Parathyroid adenoma (tissue), 2 donors: ENCODE results near the gene MAP4K4.

Source experiments
- H2AFZ ChIP-seq: fragments of 300-600 bp; sonication (generic); one replicate; pipeline ENCODE4 v1.7.0; 2017; ENCODE audit warnings: antibody characterized with exemption, mild to moderate bottlenecking
- H3K27ac ChIP-seq: fragments of 300-600 bp; sonication (generic); one replicate; pipeline ENCODE4 v1.7.0; 2017
- H3K27me3 ChIP-seq: fragments of 300-600 bp; sonication (generic); one replicate; pipeline ENCODE4 v1.7.0; 2017; ENCODE audit warnings: low read length; ENCODE audit not compliant: control insufficient read depth, insufficient read depth
- H3K36me3 ChIP-seq: fragments of 300-600 bp; sonication (generic); one replicate; pipeline ENCODE4 v1.7.0; 2017; ENCODE audit warnings: low read length; ENCODE audit not compliant: control insufficient read depth, insufficient read depth
- H3K4me1 ChIP-seq: fragments of 300-600 bp; sonication (generic); one replicate; pipeline ENCODE4 v1.7.0; 2017; ENCODE audit warnings: control low read depth
- H3K4me2 ChIP-seq: fragments of 300-600 bp; sonication (generic); one replicate; pipeline ENCODE4 v1.7.0; 2017; ENCODE audit warnings: low read length
- H3K4me3 ChIP-seq: fragments of 300-600 bp; sonication (generic); one replicate; pipeline ENCODE4 v1.7.0; 2017; ENCODE audit warnings: low read depth, low read length
- H3K79me2 ChIP-seq: fragments of 300-600 bp; sonication (generic); one replicate; pipeline ENCODE4 v1.7.0; 2017; ENCODE audit warnings: control low read depth
- H3K9ac ChIP-seq: fragments of 300-600 bp; sonication (generic); one replicate; pipeline ENCODE4 v1.7.0; 2017; ENCODE audit warnings: mild to moderate bottlenecking
- H3K9me3 ChIP-seq: fragments of 300-600 bp; sonication (generic); one replicate; pipeline ENCODE4 v1.7.0; 2017; ENCODE audit warnings: low read length; ENCODE audit not compliant: control insufficient read depth
- TF ChIP-seq, protein P1 (sequence below): fragments of 300-600 bp; sonication (generic); IDR thresholded peaks from one replicate; pipeline ENCODE4 v1.7.0; 2017; ENCODE audit warnings: antibody characterized with exemption, mild to moderate bottlenecking
- donor health status: primary hyperparathyroidism.

The MAP4K4 gene

DNA sequence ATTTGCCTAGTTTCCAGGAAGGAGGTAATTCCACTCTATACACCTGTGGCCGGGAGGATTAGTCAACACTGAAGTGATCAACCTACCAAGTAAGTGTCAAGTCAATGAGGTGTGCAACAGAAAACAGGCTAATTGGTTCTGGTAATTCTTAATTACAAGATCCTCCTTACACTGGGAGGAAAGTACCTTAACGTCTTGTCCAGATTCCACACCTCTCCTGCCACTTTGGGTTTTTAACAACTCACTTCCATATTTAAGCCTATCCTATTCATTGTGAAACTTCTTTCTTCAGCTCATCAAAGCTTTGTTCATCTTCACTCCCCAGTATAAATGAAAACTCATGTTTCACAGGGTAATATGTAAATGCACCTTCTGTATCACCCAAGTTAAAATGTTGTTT lies 22.0 kb upstream of the MAP4K4 start:
- no peaks in the 10 kb centered on the region for H3K36me3 ChIP-seq
- TF ChIP-seq, protein P1, sequence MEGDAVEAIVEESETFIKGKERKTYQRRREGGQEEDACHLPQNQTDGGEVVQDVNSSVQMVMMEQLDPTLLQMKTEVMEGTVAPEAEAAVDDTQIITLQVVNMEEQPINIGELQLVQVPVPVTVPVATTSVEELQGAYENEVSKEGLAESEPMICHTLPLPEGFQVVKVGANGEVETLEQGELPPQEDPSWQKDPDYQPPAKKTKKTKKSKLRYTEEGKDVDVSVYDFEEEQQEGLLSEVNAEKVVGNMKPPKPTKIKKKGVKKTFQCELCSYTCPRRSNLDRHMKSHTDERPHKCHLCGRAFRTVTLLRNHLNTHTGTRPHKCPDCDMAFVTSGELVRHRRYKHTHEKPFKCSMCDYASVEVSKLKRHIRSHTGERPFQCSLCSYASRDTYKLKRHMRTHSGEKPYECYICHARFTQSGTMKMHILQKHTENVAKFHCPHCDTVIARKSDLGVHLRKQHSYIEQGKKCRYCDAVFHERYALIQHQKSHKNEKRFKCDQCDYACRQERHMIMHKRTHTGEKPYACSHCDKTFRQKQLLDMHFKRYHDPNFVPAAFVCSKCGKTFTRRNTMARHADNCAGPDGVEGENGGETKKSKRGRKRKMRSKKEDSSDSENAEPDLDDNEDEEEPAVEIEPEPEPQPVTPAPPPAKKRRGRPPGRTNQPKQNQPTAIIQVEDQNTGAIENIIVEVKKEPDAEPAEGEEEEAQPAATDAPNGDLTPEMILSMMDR = no peak
- no peaks in the 10 kb centered on the region for H3K4me1 ChIP-seq
- no peak overlapping the region for H3K4me2 ChIP-seq
- H3K27ac ChIP-seq = no peak overlapping the region
- H3K27me3 ChIP-seq = no peaks in the 10 kb centered on the region
- H2AFZ ChIP-seq = no peak overlapping the region
- no peaks in the 10 kb centered on the region for H3K9me3 ChIP-seq
- no peak overlapping the region for H3K4me3 ChIP-seq
- no peak overlapping the region for H3K9ac ChIP-seq
- no peaks in the 10 kb centered on the region for H3K79me2 ChIP-seq

DNA sequence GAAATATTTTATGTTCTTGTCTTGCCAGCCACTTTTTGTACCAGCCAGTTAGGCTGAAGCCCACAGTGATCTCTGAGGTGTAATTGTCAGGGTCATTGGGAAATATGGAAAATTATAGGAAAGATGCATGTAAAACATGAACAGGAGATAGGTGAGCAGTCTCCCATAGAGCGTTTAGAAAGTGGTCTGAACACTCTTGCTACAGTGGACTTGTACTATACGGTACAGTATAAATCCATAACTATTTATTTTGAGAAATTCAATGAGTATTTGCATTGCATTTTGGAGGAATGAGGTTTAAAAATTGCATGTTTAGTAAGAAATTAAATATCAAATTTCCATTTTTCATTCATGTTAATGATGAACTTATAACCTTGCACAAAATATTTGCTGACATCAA lies 20.8 kb upstream of the MAP4K4 start:
- H3K4me3 ChIP-seq = no peak overlapping the region
- no peak overlapping the region for H3K9ac ChIP-seq
- H3K9me3 ChIP-seq = no peaks in the 10 kb centered on the region
- H3K27me3 ChIP-seq = no peaks in the 10 kb centered on the region
- no peaks in the 10 kb centered on the region for H3K79me2 ChIP-seq
- TF ChIP-seq, protein P1 = no peak
- H2AFZ ChIP-seq = no peak overlapping the region
- no peak overlapping the region for H3K27ac ChIP-seq
- no peaks in the 10 kb centered on the region for H3K36me3 ChIP-seq
- no peaks in the 10 kb centered on the region for H3K4me1 ChIP-seq
- H3K4me2 ChIP-seq = no peak overlapping the region

DNA sequence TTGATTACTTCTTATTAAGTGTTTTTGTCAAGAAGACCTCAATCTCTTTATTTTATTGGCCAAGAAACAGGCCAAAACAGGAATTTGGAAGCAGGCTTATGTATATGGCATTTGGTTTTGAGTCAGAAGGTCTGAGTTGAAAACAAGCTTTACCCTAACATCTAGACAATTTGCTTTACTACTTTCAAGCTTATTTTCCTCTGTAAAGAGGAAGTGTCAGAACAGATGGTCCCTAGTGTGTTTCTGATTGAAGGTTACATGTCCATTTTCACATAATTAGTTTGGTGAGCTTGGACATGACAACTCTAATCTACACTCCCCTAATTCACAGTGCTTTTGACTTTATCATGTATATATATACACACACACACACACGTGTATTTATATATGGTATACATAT lies 19.8 kb upstream of the MAP4K4 start:
- TF ChIP-seq, protein P1 = no peak
- no peaks in the 10 kb centered on the region for H3K36me3 ChIP-seq

DNA sequence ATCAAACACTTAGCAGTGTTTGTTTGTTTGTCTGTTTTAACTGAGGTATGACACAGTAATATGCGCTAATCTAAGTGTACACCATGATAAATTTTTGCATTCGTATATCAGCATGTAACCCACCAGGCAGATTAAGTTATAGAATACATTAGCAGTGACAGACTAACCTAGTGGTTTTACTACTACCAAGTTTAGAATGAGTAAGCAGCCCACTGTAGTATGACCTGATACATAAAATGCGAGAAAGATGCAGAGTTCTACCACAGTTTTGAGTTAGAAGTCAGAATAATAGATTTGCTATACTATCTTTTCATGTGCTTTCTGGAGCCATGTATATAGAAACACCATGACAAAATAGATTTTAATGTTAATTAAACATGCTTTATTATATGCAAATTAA lies 19.1 kb upstream of the MAP4K4 start:
- H3K79me2 ChIP-seq = no peaks in the 10 kb centered on the region
- H3K4me3 ChIP-seq = no peak overlapping the region
- no peak overlapping the region for H3K4me2 ChIP-seq
- no peak overlapping the region for H3K27ac ChIP-seq
- no peak overlapping the region for H2AFZ ChIP-seq
- H3K4me1 ChIP-seq = no peaks in the 10 kb centered on the region
- H3K36me3 ChIP-seq = no peaks in the 10 kb centered on the region
- no peak overlapping the region for H3K9ac ChIP-seq
- no peaks in the 10 kb centered on the region for H3K27me3 ChIP-seq
- H3K9me3 ChIP-seq = no peaks in the 10 kb centered on the region
- TF ChIP-seq, protein P1 = no peak

More for the DNA sequence above, 19.8 kb upstream of the MAP4K4 start:
- H3K4me1 ChIP-seq = no peaks in the 10 kb centered on the region
- H3K4me2 ChIP-seq = no peak overlapping the region
- no peaks in the 10 kb centered on the region for H3K9me3 ChIP-seq
- no peak overlapping the region for H3K4me3 ChIP-seq
- no peak overlapping the region for H3K27ac ChIP-seq
- H2AFZ ChIP-seq = no peak overlapping the region
- H3K27me3 ChIP-seq = no peaks in the 10 kb centered on the region
- H3K79me2 ChIP-seq = no peaks in the 10 kb centered on the region
- H3K9ac ChIP-seq = no peak overlapping the region

DNA sequence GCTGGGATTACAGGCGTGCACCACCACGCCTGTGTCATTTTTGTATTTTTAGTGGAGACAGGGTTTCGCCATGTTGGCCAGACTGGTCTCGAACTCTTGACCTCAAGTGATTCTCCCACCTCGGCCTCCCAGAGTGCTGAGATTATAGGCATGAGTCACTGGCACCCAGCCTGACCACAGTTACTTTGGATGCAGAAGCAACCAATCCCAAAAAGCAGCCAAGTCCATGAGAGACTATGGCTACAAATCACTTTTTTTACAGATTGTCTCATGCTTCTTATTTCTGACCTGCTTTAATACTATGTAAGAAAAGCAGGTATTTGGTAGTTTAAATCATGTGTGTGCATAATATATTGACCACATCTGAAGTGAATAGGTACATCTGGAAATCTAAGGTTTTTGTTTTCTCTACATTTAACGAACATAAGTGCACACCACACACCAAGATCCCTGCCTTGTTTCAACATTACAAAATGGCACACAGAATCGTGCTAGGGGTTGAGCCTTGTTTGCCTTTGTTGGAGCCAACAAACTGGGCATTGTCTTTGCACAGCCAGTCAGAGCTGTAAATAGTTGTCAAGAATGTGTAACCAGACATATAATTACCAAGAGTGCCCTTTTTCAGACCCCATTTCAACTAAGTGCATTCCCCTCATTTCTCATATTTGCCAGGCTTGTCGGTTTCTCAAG lies 18.3 kb upstream of the MAP4K4 start:
- TF ChIP-seq, protein P1 = no peak
- Histone ChIP-seq H3K4me1 (no peaks in the 10 kb centered on the region), H3K79me2 (no peaks in the 10 kb centered on the region), H3K27me3 (no peaks in the 10 kb centered on the region), H3K36me3 (no peaks in the 10 kb centered on the region), H3K4me2 (no peak overlapping the region), H3K9ac (no peak overlapping the region), H3K9me3 (no peaks in the 10 kb centered on the region), H2AFZ (no peak overlapping the region), H3K4me3 (no peak overlapping the region), H3K27ac (no peak overlapping the region)
